MM.1S (cell line): ENCODE data around the gene RASSF7.

Experiments used
- DNase-seq: peaks from one replicate; pipeline ENCODE4 v3.0.0-alpha.2; 2015
- H2AFZ ChIP-seq: fragments of 300-600 bp; sonication (generic); 2 replicates; pipeline ENCODE4 v1.6.0; 2016; ENCODE audit warnings: antibody characterized with exemption, low read length
- H3F3A ChIP-seq: fragments of 300-600 bp; sonication (generic); 2 replicates; pipeline ENCODE4 v1.6.1; 2016; ENCODE audit warnings: mild to moderate bottlenecking, antibody characterized with exemption, low read length, moderate library complexity, mixed read lengths; ENCODE audit not compliant: insufficient read depth
- H3K27ac ChIP-seq: fragments of 300-600 bp; sonication (generic); 2 replicates; pipeline ENCODE4 v1.5.1; 2016; ENCODE audit warnings: mild to moderate bottlenecking, low read length
- H3K27me3 ChIP-seq: fragments of 300-600 bp; sonication (generic); replicated peaks from 2 replicates; pipeline ENCODE4 v1.6.0; 2016; ENCODE audit warnings: low read length; ENCODE audit not compliant: insufficient read depth
- H3K36me3 ChIP-seq: fragments of 300-600 bp; sonication (generic); replicated peaks from 2 replicates; pipeline ENCODE4 v1.6.1; 2016; ENCODE audit warnings: mild to moderate bottlenecking, low read length, mixed read lengths; ENCODE audit not compliant: insufficient read depth
- H3K4me1 ChIP-seq: fragments of 300-600 bp; sonication (generic); 2 replicates; pipeline ENCODE4 v1.6.1; 2016; ENCODE audit warnings: low read length, mixed read lengths
- H3K4me2 ChIP-seq: fragments of 300-600 bp; sonication (generic); 2 replicates; pipeline ENCODE4 v1.6.0; 2016; ENCODE audit warnings: low read depth, low read length
- H3K4me3 ChIP-seq: fragments of 300-600 bp; sonication (generic); 2 replicates; pipeline ENCODE4 v1.5.1; 2016; ENCODE audit warnings: low read length, mixed read lengths
- H3K79me2 ChIP-seq: fragments of 300-600 bp; sonication (generic); 2 replicates; pipeline ENCODE4 v1.6.1; 2016; ENCODE audit warnings: mixed run types, low read length, mixed read lengths
- H3K9ac ChIP-seq: fragments of 300-600 bp; sonication (generic); 2 replicates; pipeline ENCODE4 v1.6.1; 2016; ENCODE audit warnings: low read length, mixed read lengths
- H3K9me2 ChIP-seq: fragments of 300-600 bp; sonication (generic); replicated peaks from 2 replicates; pipeline ENCODE4 v1.6.1; 2016; ENCODE audit warnings: mild to moderate bottlenecking, low read length, mixed read lengths; ENCODE audit not compliant: insufficient read depth
- H3K9me3 ChIP-seq: fragments of 300-600 bp; sonication (generic); replicated peaks from 2 replicates; pipeline ENCODE4 v1.6.1; 2016; ENCODE audit warnings: mild to moderate bottlenecking, low read length, mixed read lengths; ENCODE audit not compliant: insufficient read depth
- H4K20me1 ChIP-seq: fragments of 300-600 bp; sonication (generic); 2 replicates; pipeline ENCODE4 v1.6.1; 2016; ENCODE audit warnings: mild to moderate bottlenecking, low read length, moderate library complexity, mixed read lengths; ENCODE audit not compliant: insufficient read depth
- CTCF ChIP-seq: fragments of 300-600 bp; sonication (generic); IDR thresholded peaks from 2 replicates; pipeline ENCODE4 v1.5.1; 2016; ENCODE audit warnings: antibody characterized with exemption, low read length, mixed read lengths
- EZH2 ChIP-seq: fragments of 300-600 bp; sonication (generic); optimal IDR thresholded peaks from 2 replicates; pipeline ENCODE3; 2017; ENCODE audit warnings: low read depth, mild to moderate bottlenecking, antibody characterized with exemption, low read length, mixed read lengths
- EZH2phosphoT487 ChIP-seq: fragments of 300-600 bp; sonication (generic); IDR thresholded peaks from 2 replicates; pipeline ENCODE4 v1.6.1; 2018; ENCODE audit warnings: antibody characterized with exemption, low read length

RASSF7 gene

GRCh38 chr11:579830-580601, 19.2 kb downstream of the RASSF7 start:
- Histone ChIP-seq H3K79me2 (peaks cover 78% of the 10 kb centered on the region), H3K9me3 (no peaks in the 10 kb centered on the region), H3K9ac (no peak overlapping the region), H3K9me2 (no peaks in the 10 kb centered on the region), H2AFZ (no peak overlapping the region), H3K36me3 (peaks cover 6% of the 10 kb centered on the region; the same call in 1 of the 2 replicates), H3K4me1 (peaks cover 13% of the 10 kb centered on the region), H3K27ac (no peak overlapping the region), H4K20me1 (peaks cover 46% of the 10 kb centered on the region), H3K4me3 (no peak overlapping the region), H3K4me2 (no peak overlapping the region), H3K27me3 (0 out of 2 replicates have a peak, but pooled peaks cover 5% of the 10 kb centered on the region), H3F3A (no peaks in the 10 kb centered on the region)
- no peak for DNase-seq
- TF ChIP-seq EZH2phosphoT487 (no peak), CTCF (no peak), EZH2 (no peak)

DNA sequence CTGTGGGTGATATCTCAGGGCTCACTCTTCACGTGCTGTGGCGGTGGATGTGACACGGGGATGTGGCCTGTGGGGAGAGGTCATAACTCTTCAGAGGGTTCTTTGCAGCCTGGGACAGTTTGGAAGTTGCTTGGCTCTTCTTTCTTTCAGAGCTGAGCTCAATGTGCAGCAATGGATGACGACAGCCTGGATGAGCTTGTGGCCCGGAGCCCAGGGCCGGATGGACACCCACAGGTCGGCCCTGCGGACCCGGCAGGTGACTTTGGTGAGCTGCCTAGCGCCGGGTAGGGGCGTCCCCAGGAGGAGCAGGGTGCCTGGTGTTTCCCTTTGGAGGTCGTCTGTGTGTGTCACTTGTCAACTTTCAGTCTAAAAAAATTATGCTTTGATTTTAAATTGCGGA, 20.6 kb downstream of the RASSF7 start:
- no peak overlapping the region for H3K4me3 ChIP-seq
- DNase-seq = no peak
- H3K27me3 ChIP-seq = no peaks in the 10 kb centered on the region
- no peaks in the 10 kb centered on the region for H3K9me2 ChIP-seq
- no peak for TF ChIP-seq CTCF
- no peak for TF ChIP-seq EZH2
- no peak for TF ChIP-seq EZH2phosphoT487
- H3K4me2 ChIP-seq = no peak overlapping the region
- H3K79me2 ChIP-seq = peaks cover 81% of the 10 kb centered on the region
- no peaks in the 10 kb centered on the region for H3K9me3 ChIP-seq
- H3F3A ChIP-seq = no peaks in the 10 kb centered on the region
- no peak overlapping the region for H3K27ac ChIP-seq
- H3K9ac ChIP-seq = no peak overlapping the region
- peaks cover 10% of the 10 kb centered on the region for H3K4me1 ChIP-seq
- H3K36me3 ChIP-seq = peaks cover 6% of the 10 kb centered on the region; the same call in 1 of the 2 replicates
- peaks cover 48% of the 10 kb centered on the region for H4K20me1 ChIP-seq
- no peak overlapping the region for H2AFZ ChIP-seq

- Histone ChIP-seq H3K4me1 (peaks cover 10% of the 10 kb centered on the region), H4K20me1 (peaks cover 50% of the 10 kb centered on the region), H3K9ac (no peak overlapping the region), H3K27me3 (no peaks in the 10 kb centered on the region), H3K9me3 (no peaks in the 10 kb centered on the region), H3K36me3 (peaks cover 6% of the 10 kb centered on the region; the same call in 1 of the 2 replicates), H3K79me2 (peaks cover 84% of the 10 kb centered on the region), H2AFZ (no peak overlapping the region), H3K27ac (no peak overlapping the region), H3F3A (no peaks in the 10 kb centered on the region), H3K9me2 (no peaks in the 10 kb centered on the region), H3K4me3 (no peak overlapping the region), H3K4me2 (no peak overlapping the region)
- DNase-seq = no peak
- TF ChIP-seq CTCF (no peak), EZH2 (no peak), EZH2phosphoT487 (no peak)
Measured at GRCh38 chr11:581752-582151, 21.0 kb downstream of the RASSF7 start.
